ENCODE data around the gene VIPR2.

The VIPR2 gene

GRCh38 chr7:159027056-159027788, 117.4 kb downstream of the VIPR2 start:
- H3K9me3 ChIP-seq = no peaks in the 10 kb centered on the region

GRCh38 chr7:159026271-159027055, 118.2 kb downstream of the VIPR2 start:
- Histone ChIP-seq H3K9me3 (no peaks in the 10 kb centered on the region), H3K4me3 (no peak overlapping the region), H3K27me3 (no peaks in the 10 kb centered on the region), H3K4me1 (peaks cover 0 to 39% (median 21%) of the 10 kb centered on the region in 4 donors), H3K27ac (peak overlapping the region in 1 of 2 donors; percentile 95), H3K36me3 (no peaks in the 10 kb centered on the region)
- intact Hi-C loops (cut with DNase I; ENCODE audit: low total_unique reads) = no loop called here
- no peak for TF ChIP-seq CTCF (IDR thresholded peaks at IDR 0.05)
- DNase-seq = peak; percentile 7 to 63

More at GRCh38 chr7:159027056-159027788, 117.4 kb downstream of the VIPR2 start:
- TF ChIP-seq CTCF (IDR thresholded peaks at IDR 0.05) = no peak
- peaks cover 0 to 47% (median 26%) of the 10 kb centered on the region in 4 donors for H3K4me1 ChIP-seq
- no peaks in the 10 kb centered on the region for H3K27me3 ChIP-seq
- peak overlapping the region; percentile 16 to 95 for H3K27ac ChIP-seq
- no peak overlapping the region for H3K4me3 ChIP-seq
- peak in 1 of 2 donors; percentile 54 for DNase-seq
- no peaks in the 10 kb centered on the region for H3K36me3 ChIP-seq
- intact Hi-C loops (cut with DNase I; ENCODE audit: low total_unique reads) = no loop called here

GRCh38 chr7:159025161-159025779, 119.4 kb downstream of the VIPR2 start:
- H3K4me3 ChIP-seq = no peak overlapping the region
- no peaks in the 10 kb centered on the region for H3K9me3 ChIP-seq
- peaks cover 0 to 30% (median 15%) of the 10 kb centered on the region in 4 donors for H3K4me1 ChIP-seq
- H3K27me3 ChIP-seq = no peaks in the 10 kb centered on the region
- peak; percentile 15 to 59 for DNase-seq
- H3K36me3 ChIP-seq = no peaks in the 10 kb centered on the region
- TF ChIP-seq CTCF (IDR thresholded peaks at IDR 0.05) = no peak
- no peak overlapping the region for H3K27ac ChIP-seq
- intact Hi-C loops (cut with DNase I; ENCODE audit: low total_unique reads) = no loop called here

GRCh38 chr7:159024280-159024951, 120.3 kb downstream of the VIPR2 start:
- Histone ChIP-seq H3K36me3 (no peaks in the 10 kb centered on the region), H3K27me3 (no peaks in the 10 kb centered on the region), H3K27ac (no peak overlapping the region), H3K9me3 (no peaks in the 10 kb centered on the region), H3K4me3 (no peak overlapping the region), H3K4me1 (peaks cover 0 to 25% (median 14%) of the 10 kb centered on the region in 4 donors)
- peak; percentile 14 to 58 for DNase-seq
- intact Hi-C loops (cut with DNase I; ENCODE audit: low total_unique reads) = no loop called here
- TF ChIP-seq CTCF (IDR thresholded peaks at IDR 0.05) = no peak

GRCh38 chr7:159023746-159024145, 120.9 kb downstream of the VIPR2 start:
- Histone ChIP-seq H3K9me3 (no peaks in the 10 kb centered on the region), H3K4me1 (peaks cover 0 to 31% (median 20%) of the 10 kb centered on the region in 4 donors), H3K27me3 (no peaks in the 10 kb centered on the region), H3K36me3 (no peaks in the 10 kb centered on the region), H3K27ac (no peak overlapping the region), H3K4me3 (no peak overlapping the region)
- DNase-seq = peak in 1 of 2 donors; percentile 46
- no peak for TF ChIP-seq CTCF (IDR thresholded peaks at IDR 0.05)
- intact Hi-C loops (cut with DNase I; ENCODE audit: low total_unique reads) = no loop called here

Measured in tibial artery (tissue), 4 donors.